HFF-Myc (cell line): Measurements from ENCODE around the gene BMP2K.
"Not testable (repeated sequence)": the region's sequence is repeated elsewhere in the genome, so short reads cannot be mapped to it uniquely, and the experiment has no call there.

Experiments
- DNase-seq: peaks from one replicate; pipeline ENCODE4 v3.0.0-alpha.2; 2011; ENCODE audit warnings: low read depth; ENCODE audit errors: extremely low read depth
- H3K4me3 ChIP-seq: replicated peaks from 2 replicates; pipeline ENCODE4 v1.5.1; 2011; ENCODE audit warnings: low read depth, mild to moderate bottlenecking, control low read depth, low read length
- TF ChIP-seq, protein P1 (sequence below): IDR thresholded peaks from 2 replicates; pipeline ENCODE4 v1.5.1; 2012; ENCODE audit warnings: mild to moderate bottlenecking, low read depth, low read length, control low read depth; ENCODE audit errors: missing control alignments

BMP2K gene

DNA sequence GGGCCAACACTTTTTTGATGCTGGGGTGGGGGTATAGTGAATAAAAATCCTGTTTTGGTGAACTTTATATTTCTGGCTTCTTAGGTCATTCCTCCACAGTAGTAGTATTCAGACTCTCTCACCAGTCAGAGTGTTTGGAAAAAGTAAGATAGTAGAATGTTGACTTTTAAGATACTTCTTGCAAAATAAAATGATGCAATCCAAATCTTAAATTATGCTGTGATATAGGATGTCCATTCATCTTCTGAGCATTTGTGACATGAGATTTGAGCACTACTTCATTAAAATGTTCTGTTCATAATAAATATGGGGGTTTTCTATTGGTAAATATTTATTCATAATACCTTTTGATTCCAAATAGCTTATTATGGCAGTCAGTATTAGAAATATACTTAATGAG lies 70.1 kb downstream of the BMP2K start:
- no peak for DNase-seq
- no peak overlapping the region for H3K4me3 ChIP-seq
- TF ChIP-seq, protein P1, sequence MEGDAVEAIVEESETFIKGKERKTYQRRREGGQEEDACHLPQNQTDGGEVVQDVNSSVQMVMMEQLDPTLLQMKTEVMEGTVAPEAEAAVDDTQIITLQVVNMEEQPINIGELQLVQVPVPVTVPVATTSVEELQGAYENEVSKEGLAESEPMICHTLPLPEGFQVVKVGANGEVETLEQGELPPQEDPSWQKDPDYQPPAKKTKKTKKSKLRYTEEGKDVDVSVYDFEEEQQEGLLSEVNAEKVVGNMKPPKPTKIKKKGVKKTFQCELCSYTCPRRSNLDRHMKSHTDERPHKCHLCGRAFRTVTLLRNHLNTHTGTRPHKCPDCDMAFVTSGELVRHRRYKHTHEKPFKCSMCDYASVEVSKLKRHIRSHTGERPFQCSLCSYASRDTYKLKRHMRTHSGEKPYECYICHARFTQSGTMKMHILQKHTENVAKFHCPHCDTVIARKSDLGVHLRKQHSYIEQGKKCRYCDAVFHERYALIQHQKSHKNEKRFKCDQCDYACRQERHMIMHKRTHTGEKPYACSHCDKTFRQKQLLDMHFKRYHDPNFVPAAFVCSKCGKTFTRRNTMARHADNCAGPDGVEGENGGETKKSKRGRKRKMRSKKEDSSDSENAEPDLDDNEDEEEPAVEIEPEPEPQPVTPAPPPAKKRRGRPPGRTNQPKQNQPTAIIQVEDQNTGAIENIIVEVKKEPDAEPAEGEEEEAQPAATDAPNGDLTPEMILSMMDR: no peak

DNA sequence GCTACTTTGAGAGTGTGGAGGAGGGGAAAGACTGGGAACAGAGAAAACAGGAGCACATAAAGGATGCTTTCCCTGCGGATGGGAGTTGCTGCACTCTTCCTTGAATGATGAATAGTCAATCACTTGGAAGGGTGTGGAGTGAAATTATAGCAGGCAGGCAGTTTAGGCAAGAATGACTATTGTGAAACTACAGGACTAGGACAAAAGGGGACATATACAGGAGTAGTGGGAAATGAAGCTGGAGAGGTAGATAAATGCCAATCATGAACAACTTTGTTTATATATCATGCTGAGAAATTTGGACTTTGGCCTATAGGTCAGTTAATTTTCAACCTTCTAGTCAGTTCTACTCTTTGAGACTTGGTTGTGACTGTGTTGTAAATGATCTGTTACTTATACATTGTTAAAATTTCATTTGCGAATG lies 86.2 kb downstream of the BMP2K start:
- H3K4me3 ChIP-seq: no peak overlapping the region
- TF ChIP-seq, protein P1: no peak
- no peak for DNase-seq

DNA sequence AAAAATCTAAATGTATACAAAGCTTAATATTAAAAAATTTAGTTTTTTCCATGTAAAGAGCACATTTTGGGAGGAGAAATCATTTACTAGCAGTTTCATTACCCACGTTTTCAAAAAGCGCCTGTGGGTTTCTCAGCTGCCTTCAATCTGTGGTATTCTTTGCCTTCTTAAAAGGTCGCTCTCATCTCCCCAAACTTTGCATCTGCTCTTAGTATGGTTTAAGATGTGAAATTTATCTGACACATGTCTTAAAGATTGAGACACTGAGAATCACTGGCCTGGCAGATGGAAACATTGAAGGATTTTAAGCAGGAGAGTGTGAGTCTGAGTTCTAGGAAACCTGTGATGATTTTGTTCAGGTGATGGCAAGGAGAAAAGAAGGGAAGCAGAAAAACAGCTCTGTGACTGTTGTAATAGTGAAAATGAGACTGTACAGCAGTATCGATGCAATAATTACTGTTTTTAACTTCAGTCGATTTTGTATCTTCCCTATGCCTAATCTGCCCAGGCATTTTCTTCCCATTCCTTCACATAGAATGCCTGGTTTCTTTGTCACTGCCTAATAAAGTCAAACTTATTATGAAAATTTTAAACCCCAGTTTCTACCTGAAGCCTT lies 87.2 kb downstream of the BMP2K start:
- DNase-seq: no peak
- TF ChIP-seq, protein P1: no peak
- H3K4me3 ChIP-seq: no peak overlapping the region

DNA sequence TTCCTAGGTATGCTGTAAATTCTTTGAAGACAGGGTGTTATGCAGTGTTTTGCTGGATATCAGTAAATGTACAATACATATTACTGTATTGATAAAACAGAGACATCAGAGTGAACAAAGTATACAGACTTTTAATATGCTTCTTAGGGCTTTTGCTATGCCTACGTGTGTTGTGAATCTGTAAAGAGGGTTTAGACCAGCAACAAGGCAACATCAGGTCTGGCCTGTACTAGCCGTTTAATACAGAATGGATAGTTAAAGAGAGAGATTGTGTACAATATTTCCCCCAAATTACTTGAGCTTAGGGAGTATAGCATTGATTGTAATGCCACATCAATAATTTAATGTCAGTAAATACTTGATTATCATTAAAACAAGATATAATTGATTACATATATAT lies 87.8 kb downstream of the BMP2K start:
- TF ChIP-seq, protein P1: no peak
- H3K4me3 ChIP-seq: no peak overlapping the region
- no peak for DNase-seq

DNA sequence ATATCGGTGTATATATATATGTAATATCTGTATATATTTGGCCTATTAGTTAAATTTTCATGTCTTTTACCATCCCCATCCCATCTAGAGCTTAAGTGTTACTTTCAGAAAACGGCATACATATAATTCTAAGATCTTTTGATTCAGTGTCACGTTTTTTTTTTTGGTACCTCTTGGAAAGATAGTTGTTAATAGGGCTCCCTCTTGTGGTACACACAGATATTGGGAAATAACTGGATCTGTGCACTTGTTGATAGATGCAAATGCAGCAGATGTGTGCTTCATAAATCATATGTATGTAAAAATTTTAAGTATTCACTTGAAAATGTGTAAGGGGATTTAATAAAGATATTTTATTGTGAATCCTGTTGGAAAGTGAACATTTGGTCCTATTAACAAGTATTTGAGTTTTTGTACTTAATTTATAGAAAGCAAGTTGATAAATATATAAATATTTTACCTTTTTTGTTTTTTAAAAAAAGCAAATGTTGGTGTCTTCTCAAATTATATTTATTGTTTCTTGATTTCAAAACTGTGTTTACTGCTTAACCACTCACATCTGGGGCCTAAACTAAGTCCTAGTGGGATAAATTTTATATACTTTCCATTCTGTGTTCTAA lies 88.4 kb downstream of the BMP2K start:
- H3K4me3 ChIP-seq: no peak overlapping the region
- TF ChIP-seq, protein P1: peak; percentile 49
- peak; percentile 73 for DNase-seq

DNA sequence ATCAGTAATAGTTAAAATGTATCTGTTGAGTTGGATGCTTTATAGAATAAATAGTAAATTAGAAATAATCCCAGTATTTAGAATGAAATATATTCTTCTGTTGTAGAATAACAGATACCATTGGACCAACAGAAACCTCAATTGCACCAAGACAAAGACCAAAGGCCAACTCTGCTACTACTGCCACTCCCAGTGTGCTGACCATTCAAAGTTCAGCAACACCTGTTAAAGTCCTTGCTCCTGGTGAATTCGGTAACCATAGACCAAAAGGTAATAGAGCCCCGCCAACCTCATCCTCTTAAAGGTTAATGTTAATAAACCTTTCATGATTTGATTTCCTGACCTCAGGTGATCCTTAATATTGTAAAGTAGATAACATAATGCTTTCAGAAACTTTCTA lies 89.3 kb downstream of the BMP2K start:
- no peak overlapping the region for H3K4me3 ChIP-seq

DNA sequence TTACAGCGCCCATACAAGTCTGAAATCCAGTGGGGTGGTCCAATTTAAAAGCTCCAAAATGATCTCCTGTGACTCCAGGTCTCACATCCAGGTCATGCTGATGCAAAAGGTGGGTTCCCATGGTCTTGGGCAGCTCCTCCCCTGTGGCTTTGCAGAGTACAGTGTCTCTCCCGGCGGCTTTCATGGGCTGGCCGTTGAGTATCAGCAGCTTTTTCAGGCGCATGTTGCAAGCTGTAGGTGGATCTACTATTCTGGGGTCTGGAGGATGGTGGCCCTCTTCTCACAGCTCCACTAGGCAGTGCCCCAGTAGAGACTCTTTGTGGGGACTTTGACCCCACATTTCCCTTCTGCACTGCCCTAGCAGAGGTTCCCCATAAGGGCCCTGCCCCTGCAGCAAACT lies 92.6 kb downstream of the BMP2K start:
- not testable (repeated sequence) for H3K4me3 ChIP-seq, DNase-seq

More for the DNA sequence above, 89.3 kb downstream of the BMP2K start:
- TF ChIP-seq, protein P1: no peak
- no peak for DNase-seq
